Measurements from ENCODE around the gene LIFR. TPM values are rescaled to one million over a fixed set of nuclear protein-coding genes. Genes with fewer than 3 reads are reported as not detected.
A peak's percentile ranks its signal among the peaks of the same experiment; 100 is the strongest.

LIFR gene
- total RNA-seq, 1 donor from 2014 or later: 16.0 TPM

- Histone ChIP-seq H3K27ac (ENCODE audit: low read depth, low read length) (no peak overlapping the region), H3K79me2 (ENCODE audit: insufficient read depth, low read length) (no peaks in the 10 kb centered on the region), H2AFZ (ENCODE audit: low read depth, low read length) (no peak overlapping the region), H3K36me3 (ENCODE audit: insufficient read depth, low read length) (no peaks in the 10 kb centered on the region), H3K4me2 (ENCODE audit: low read length) (no peak overlapping the region), H3K4me1 (ENCODE audit: insufficient read depth, low read length) (no peaks in the 10 kb centered on the region), H3K27me3 (ENCODE audit: insufficient read depth, low read length) (no peaks in the 10 kb centered on the region), H4K20me1 (ENCODE audit: insufficient read depth, low read length) (no peaks in the 10 kb centered on the region), H3K4me3 (ENCODE audit: insufficient read depth, low read depth, low read length) (no peak overlapping the region), H3K9ac (ENCODE audit: low read length) (no peak overlapping the region), H3K9me3 (ENCODE audit: insufficient read depth, low read depth, low read length) (no peaks in the 10 kb centered on the region)
- TF ChIP-seq EZH2 (IDR thresholded peaks at IDR 0.05; ENCODE audit: insufficient read depth, low read length) (no peak), CTCF (IDR thresholded peaks at IDR 0.05; ENCODE audit: insufficient read depth, low read depth, low read length) (no peak)
- Mint-ChIP-seq H3K9me3 (ENCODE audit: unreplicated experiment) (peaks cover 2% of the 10 kb centered on the region), H3K4me1 (ENCODE audit: low read depth, unreplicated experiment) (peaks cover 12% of the 10 kb centered on the region), H3K36me3 (ENCODE audit: low read depth, unreplicated experiment) (no peaks in the 10 kb centered on the region), H3K4me3 (ENCODE audit: unreplicated experiment) (no peak overlapping the region), H3K27ac (ENCODE audit: unreplicated experiment) (no peak overlapping the region), H3K27me3 (ENCODE audit: low read depth, unreplicated experiment) (peaks cover 24% of the 10 kb centered on the region)
- FAIRE-seq: no peak
- no peak for DNase-seq (ENCODE audit: low read depth)
Observed at GRCh38 chr5:38447786-38448185, 108.7 kb downstream of the LIFR start.

- H2AFZ ChIP-seq (ENCODE audit: low read depth, low read length): no peak overlapping the region
- H3K36me3 Mint-ChIP-seq (ENCODE audit: low read depth, unreplicated experiment): no peaks in the 10 kb centered on the region
- H3K9ac ChIP-seq (ENCODE audit: low read length): no peak overlapping the region
- no peaks in the 10 kb centered on the region for H3K4me1 ChIP-seq (ENCODE audit: insufficient read depth, low read length)
- no peak overlapping the region for H3K4me2 ChIP-seq (ENCODE audit: low read length)
- no peaks in the 10 kb centered on the region for H3K27me3 ChIP-seq (ENCODE audit: insufficient read depth, low read length)
- H3K4me3 ChIP-seq (ENCODE audit: insufficient read depth, low read depth, low read length): no peak overlapping the region
- H3K27me3 Mint-ChIP-seq (ENCODE audit: low read depth, unreplicated experiment): peaks cover 19% of the 10 kb centered on the region
- no peaks in the 10 kb centered on the region for H3K36me3 ChIP-seq (ENCODE audit: insufficient read depth, low read length)
- no peak overlapping the region for H3K27ac ChIP-seq (ENCODE audit: low read depth, low read length)
- no peaks in the 10 kb centered on the region for H3K9me3 ChIP-seq (ENCODE audit: insufficient read depth, low read depth, low read length)
- FAIRE-seq: no peak
- no peaks in the 10 kb centered on the region for H4K20me1 ChIP-seq (ENCODE audit: insufficient read depth, low read length)
- TF ChIP-seq EZH2 (IDR thresholded peaks at IDR 0.05; ENCODE audit: insufficient read depth, low read length): no peak
- TF ChIP-seq CTCF (IDR thresholded peaks at IDR 0.05; ENCODE audit: insufficient read depth, low read depth, low read length): no peak
- no peaks in the 10 kb centered on the region for H3K79me2 ChIP-seq (ENCODE audit: insufficient read depth, low read length)
- DNase-seq (ENCODE audit: low read depth): no peak
- no peak overlapping the region for H3K27ac Mint-ChIP-seq (ENCODE audit: unreplicated experiment)
- peaks cover 2% of the 10 kb centered on the region for H3K9me3 Mint-ChIP-seq (ENCODE audit: unreplicated experiment)
- H3K4me3 Mint-ChIP-seq (ENCODE audit: unreplicated experiment): no peak overlapping the region
- H3K4me1 Mint-ChIP-seq (ENCODE audit: low read depth, unreplicated experiment): peaks cover 12% of the 10 kb centered on the region
Observed at GRCh38 chr5:38447056-38447455, 109.4 kb downstream of the LIFR start.

GRCh38 chr5:38446029-38446522, 110.4 kb downstream of the LIFR start:
- peak overlapping the region; percentile 43 for H3K4me3 ChIP-seq (ENCODE audit: insufficient read depth, low read depth, low read length)
- peaks cover 15% of the 10 kb centered on the region for H3K4me1 Mint-ChIP-seq (ENCODE audit: low read depth, unreplicated experiment)
- peak overlapping the region; percentile 60 for H3K9ac ChIP-seq (ENCODE audit: low read length)
- no peaks in the 10 kb centered on the region for H3K36me3 ChIP-seq (ENCODE audit: insufficient read depth, low read length)
- DNase-seq (ENCODE audit: low read depth) (no peak), FAIRE-seq (no peak)
- peak overlapping the region; percentile 43 for H2AFZ ChIP-seq (ENCODE audit: low read depth, low read length)
- H3K36me3 Mint-ChIP-seq (ENCODE audit: low read depth, unreplicated experiment): no peaks in the 10 kb centered on the region
- H3K79me2 ChIP-seq (ENCODE audit: insufficient read depth, low read length): no peaks in the 10 kb centered on the region
- peaks cover 20% of the 10 kb centered on the region for H3K27me3 Mint-ChIP-seq (ENCODE audit: low read depth, unreplicated experiment)
- peaks cover 2% of the 10 kb centered on the region for H3K9me3 Mint-ChIP-seq (ENCODE audit: unreplicated experiment)
- no peak overlapping the region for H3K4me3 Mint-ChIP-seq (ENCODE audit: unreplicated experiment)
- H3K27me3 ChIP-seq (ENCODE audit: insufficient read depth, low read length): no peaks in the 10 kb centered on the region
- H3K4me1 ChIP-seq (ENCODE audit: insufficient read depth, low read length): no peaks in the 10 kb centered on the region
- no peak overlapping the region for H3K27ac Mint-ChIP-seq (ENCODE audit: unreplicated experiment)
- H3K9me3 ChIP-seq (ENCODE audit: insufficient read depth, low read depth, low read length): no peaks in the 10 kb centered on the region
- no peaks in the 10 kb centered on the region for H4K20me1 ChIP-seq (ENCODE audit: insufficient read depth, low read length)
- TF ChIP-seq EZH2 (IDR thresholded peaks at IDR 0.05; ENCODE audit: insufficient read depth, low read length) (no peak), CTCF (IDR thresholded peaks at IDR 0.05; ENCODE audit: insufficient read depth, low read depth, low read length) (no peak)
- peak overlapping the region; percentile 71 for H3K4me2 ChIP-seq (ENCODE audit: low read length)
- peak overlapping the region; percentile 16 for H3K27ac ChIP-seq (ENCODE audit: low read depth, low read length)
